ENCODE measurements around the gene PLEKHM3.

- TF ChIP-seq TAF1 (conservative IDR thresholded peaks at IDR 0.05) (no peak), CTCF (IDR thresholded peaks at IDR 0.05; ENCODE audit: low read depth, low read length, missing input control) (peak; percentile 79), YY1 (IDR thresholded peaks at IDR 0.05) (no peak)
Observed at GRCh38 chr2:208072250-208072892, 47.0 kb upstream of the PLEKHM3 start.

Data from liver (tissue), 3 donors.